Liver (tissue), 9 donors: ENCODE data around the gene COL8A2. TPM values are rescaled to one million over a fixed set of nuclear protein-coding genes. Genes with fewer than 3 reads are reported as not detected.

Source experiments
- DNase-seq: peaks from one replicate; pipeline ENCODE4 v3.0.0-alpha.2; 2017; ENCODE audit warnings: low spot score
- H3K27ac ChIP-seq, 2 donors: one replicate each; pipeline ENCODE4 v1.7.0; 2013; ENCODE audit warnings: inconsistent platforms in 2 of 2, low read length in 2 of 2, control low read depth in 1 of 2, low read depth in 1 of 2, mild to moderate bottlenecking in 1 of 2
- H3K27me3 ChIP-seq, 4 donors: one replicate each; pipeline versions ENCODE4 v1.6.1 to v1.7.0; 2013; ENCODE audit warnings: low read length in 3 of 4, inconsistent platforms in 1 of 4, mild to moderate bottlenecking in 1 of 4, moderate library complexity in 1 of 4; ENCODE audit not compliant: control insufficient read depth in 4 of 4, insufficient read depth in 4 of 4
- H3K36me3 ChIP-seq, 4 donors: one replicate each; pipeline versions ENCODE4 v1.6.1 to v1.7.0; 2013; ENCODE audit warnings: low read length in 3 of 4, mild to moderate bottlenecking in 3 of 4, low read depth in 1 of 4, moderate library complexity in 1 of 4; ENCODE audit not compliant: control insufficient read depth in 4 of 4, insufficient read depth in 3 of 4
- H3K4me1 ChIP-seq, 4 donors: one replicate each; pipeline versions ENCODE4 v1.6.1 to v1.7.0; 2013; ENCODE audit warnings: low read length in 3 of 4, mild to moderate bottlenecking in 3 of 4, moderate library complexity in 1 of 4; ENCODE audit not compliant: control insufficient read depth in 4 of 4, insufficient read depth in 4 of 4
- H3K4me3 ChIP-seq, 3 donors: one replicate each; pipeline versions ENCODE4 v1.6.1 to v1.7.0; 2013; ENCODE audit warnings: low read length in 3 of 3, control low read depth in 1 of 3, low read depth in 1 of 3, mild to moderate bottlenecking in 1 of 3
- H3K9ac ChIP-seq, 2 donors: one replicate each; pipeline ENCODE4 v1.7.0; 2013; ENCODE audit warnings: low read length in 2 of 2, mild to moderate bottlenecking in 2 of 2, moderate library complexity in 2 of 2, control low read depth in 1 of 2, low read depth in 1 of 2
- H3K9me3 ChIP-seq, 4 donors: one replicate each; pipeline versions ENCODE4 v1.6.1 to v1.7.0; 2013; ENCODE audit warnings: low read length in 3 of 4; ENCODE audit not compliant: control insufficient read depth in 4 of 4
- EGR1 ChIP-seq, 2 donors: IDR thresholded peaks; 2 replicates each; pipeline ENCODE4 v1.6.1; 2016 to 2018; ENCODE audit warnings: antibody characterized with exemption in 2 of 2, low read depth in 2 of 2
- GABPA ChIP-seq, 2 donors: IDR thresholded peaks in 1 of 2; conservative IDR thresholded peaks in 1 of 2; 2 replicates each; pipeline ENCODE4 v1.6.1; 2016; ENCODE audit warnings: antibody characterized with exemption in 2 of 2, mild to moderate bottlenecking in 1 of 2, moderate library complexity in 1 of 2
- HNF4A ChIP-seq, 2 donors: conservative IDR thresholded peaks; 2 replicates each; pipeline ENCODE4 v1.6.1; 2016; ENCODE audit warnings: antibody characterized with exemption in 2 of 2, mild to moderate bottlenecking in 2 of 2
- HNF4G ChIP-seq: IDR thresholded peaks from 2 replicates; pipeline ENCODE4 v1.6.1; 2016; ENCODE audit warnings: antibody characterized with exemption
- JUND ChIP-seq, 2 donors: IDR thresholded peaks; 2 replicates each; pipeline ENCODE4 v1.6.1; 2016; ENCODE audit warnings: antibody characterized with exemption in 2 of 2
- RAD21 ChIP-seq, 2 donors: IDR thresholded peaks; 2 replicates each; pipeline ENCODE4 v1.6.1; 2016; ENCODE audit warnings: antibody characterized with exemption in 2 of 2, mild to moderate bottlenecking in 2 of 2
- RXRA ChIP-seq, 2 donors: IDR thresholded peaks; 2 replicates each; pipeline ENCODE4 v1.6.1; 2017 to 2018; ENCODE audit warnings: antibody characterized with exemption in 2 of 2, mild to moderate bottlenecking in 1 of 2
- SP1 ChIP-seq: IDR thresholded peaks from 2 replicates; pipeline ENCODE4 v1.6.1; 2018; ENCODE audit warnings: antibody characterized with exemption, mild to moderate bottlenecking
- TAF1 ChIP-seq: conservative IDR thresholded peaks from 2 replicates; pipeline ENCODE4 v1.6.1; 2016; ENCODE audit warnings: antibody characterized with exemption, mild to moderate bottlenecking
- YY1 ChIP-seq: IDR thresholded peaks from 2 replicates; pipeline ENCODE4 v1.6.1; 2016; ENCODE audit warnings: antibody characterized with exemption, mild to moderate bottlenecking
- WGBS: extraction: QIAGEN DNeasy Blood & Tissue Kit; methylation state at CpG from one replicate; pipeline ENCODE4 v1.1.7; 2013; 5-methylcytosine and 5-hydroxymethylcytosine counted together
- polyA plus RNA-seq, 2 donors: library from polyadenylated mRNA; stranded (reverse) in 1 of 2; unstranded in 1 of 2; fragments of 200-250 nt in 1 of 2; fragments of >200 nt in 1 of 2; fragmentation: Nextera tagmentation in 1 of 2; extraction: Ambion mirVana in 1 of 2; gene quantifications; one replicate each; pipeline versions ENCODE4 v1.2.1 to v1.2.3, GENCODE V29; 2013 to 2015
- total RNA-seq, 2 donors: library from RNA; depleted of rRNA; stranded (reverse); fragments of >200 nt; gene quantifications; one replicate each; pipeline ENCODE4 v1.2.3, GENCODE V29; 2014
- TF ChIP-seq, protein P1 (sequence below): IDR thresholded peaks from 2 replicates; pipeline ENCODE4 v1.6.1; 2016; ENCODE audit warnings: antibody characterized with exemption, mild to moderate bottlenecking
- TF ChIP-seq, protein P2 (sequence below): IDR thresholded peaks from 2 replicates; pipeline ENCODE4 v1.6.1; 2016; ENCODE audit warnings: antibody characterized with exemption
- TF ChIP-seq, protein P3 (sequence below): IDR thresholded peaks from 2 replicates; pipeline ENCODE4 v1.6.1; 2016; ENCODE audit warnings: antibody characterized with exemption
- TF ChIP-seq, protein P4 (sequence below): IDR thresholded peaks from 2 replicates; pipeline ENCODE4 v1.6.1; 2016; ENCODE audit warnings: antibody characterized with exemption
- donor health status: healthy.
- donor health status: healthy.
- donor health status: healthy.
- donor health status: healthy.
- donor health status: healthy.

COL8A2 gene
- total and polyA plus RNA-seq, 4 donors: 0.04 to 0.47 (median 0.35) TPM

DNA sequence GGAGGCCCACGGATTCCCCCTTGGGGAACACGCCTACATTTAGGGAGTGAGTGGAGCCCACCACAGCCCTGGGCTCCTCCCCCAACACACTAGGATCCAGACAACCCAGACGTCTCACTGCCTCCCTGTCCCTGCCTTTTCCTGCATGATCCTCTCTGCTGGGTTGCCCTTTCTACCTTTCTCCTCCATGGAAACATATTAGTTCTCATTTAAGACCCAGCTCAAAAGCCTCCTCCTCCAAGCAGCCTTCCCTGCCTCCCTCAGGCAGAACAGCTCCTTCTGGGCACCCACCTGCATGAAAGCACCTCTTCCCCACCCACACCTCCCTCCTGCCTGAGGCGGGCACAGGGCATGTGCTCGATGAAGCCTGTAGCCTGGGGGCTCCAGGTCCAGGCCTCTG is 10.7 kb downstream of the COL8A2 start:
- DNase-seq: no peak
- no peak for TF ChIP-seq HNF4G
- TF ChIP-seq, protein P1, sequence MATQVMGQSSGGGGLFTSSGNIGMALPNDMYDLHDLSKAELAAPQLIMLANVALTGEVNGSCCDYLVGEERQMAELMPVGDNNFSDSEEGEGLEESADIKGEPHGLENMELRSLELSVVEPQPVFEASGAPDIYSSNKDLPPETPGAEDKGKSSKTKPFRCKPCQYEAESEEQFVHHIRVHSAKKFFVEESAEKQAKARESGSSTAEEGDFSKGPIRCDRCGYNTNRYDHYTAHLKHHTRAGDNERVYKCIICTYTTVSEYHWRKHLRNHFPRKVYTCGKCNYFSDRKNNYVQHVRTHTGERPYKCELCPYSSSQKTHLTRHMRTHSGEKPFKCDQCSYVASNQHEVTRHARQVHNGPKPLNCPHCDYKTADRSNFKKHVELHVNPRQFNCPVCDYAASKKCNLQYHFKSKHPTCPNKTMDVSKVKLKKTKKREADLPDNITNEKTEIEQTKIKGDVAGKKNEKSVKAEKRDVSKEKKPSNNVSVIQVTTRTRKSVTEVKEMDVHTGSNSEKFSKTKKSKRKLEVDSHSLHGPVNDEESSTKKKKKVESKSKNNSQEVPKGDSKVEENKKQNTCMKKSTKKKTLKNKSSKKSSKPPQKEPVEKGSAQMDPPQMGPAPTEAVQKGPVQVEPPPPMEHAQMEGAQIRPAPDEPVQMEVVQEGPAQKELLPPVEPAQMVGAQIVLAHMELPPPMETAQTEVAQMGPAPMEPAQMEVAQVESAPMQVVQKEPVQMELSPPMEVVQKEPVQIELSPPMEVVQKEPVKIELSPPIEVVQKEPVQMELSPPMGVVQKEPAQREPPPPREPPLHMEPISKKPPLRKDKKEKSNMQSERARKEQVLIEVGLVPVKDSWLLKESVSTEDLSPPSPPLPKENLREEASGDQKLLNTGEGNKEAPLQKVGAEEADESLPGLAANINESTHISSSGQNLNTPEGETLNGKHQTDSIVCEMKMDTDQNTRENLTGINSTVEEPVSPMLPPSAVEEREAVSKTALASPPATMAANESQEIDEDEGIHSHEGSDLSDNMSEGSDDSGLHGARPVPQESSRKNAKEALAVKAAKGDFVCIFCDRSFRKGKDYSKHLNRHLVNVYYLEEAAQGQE: no peak
- no peak for TF ChIP-seq RXRA (IDR thresholded peaks at IDR 0.05)
- no peak for TF ChIP-seq TAF1
- no peak for TF ChIP-seq YY1
- TF ChIP-seq SP1: no peak
- TF ChIP-seq JUND (IDR thresholded peaks at IDR 0.05): no peak
- TF ChIP-seq RAD21 (IDR thresholded peaks at IDR 0.05): no peak
- no peak for TF ChIP-seq EGR1 (IDR thresholded peaks at IDR 0.05; ENCODE audit: low read depth in 2 of 2)
- TF ChIP-seq, protein P2, sequence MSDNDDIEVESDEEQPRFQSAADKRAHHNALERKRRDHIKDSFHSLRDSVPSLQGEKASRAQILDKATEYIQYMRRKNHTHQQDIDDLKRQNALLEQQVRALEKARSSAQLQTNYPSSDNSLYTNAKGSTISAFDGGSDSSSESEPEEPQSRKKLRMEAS: no peak
- TF ChIP-seq HNF4A (conservative IDR thresholded peaks at IDR 0.05): no peak
- TF ChIP-seq, protein P3, sequence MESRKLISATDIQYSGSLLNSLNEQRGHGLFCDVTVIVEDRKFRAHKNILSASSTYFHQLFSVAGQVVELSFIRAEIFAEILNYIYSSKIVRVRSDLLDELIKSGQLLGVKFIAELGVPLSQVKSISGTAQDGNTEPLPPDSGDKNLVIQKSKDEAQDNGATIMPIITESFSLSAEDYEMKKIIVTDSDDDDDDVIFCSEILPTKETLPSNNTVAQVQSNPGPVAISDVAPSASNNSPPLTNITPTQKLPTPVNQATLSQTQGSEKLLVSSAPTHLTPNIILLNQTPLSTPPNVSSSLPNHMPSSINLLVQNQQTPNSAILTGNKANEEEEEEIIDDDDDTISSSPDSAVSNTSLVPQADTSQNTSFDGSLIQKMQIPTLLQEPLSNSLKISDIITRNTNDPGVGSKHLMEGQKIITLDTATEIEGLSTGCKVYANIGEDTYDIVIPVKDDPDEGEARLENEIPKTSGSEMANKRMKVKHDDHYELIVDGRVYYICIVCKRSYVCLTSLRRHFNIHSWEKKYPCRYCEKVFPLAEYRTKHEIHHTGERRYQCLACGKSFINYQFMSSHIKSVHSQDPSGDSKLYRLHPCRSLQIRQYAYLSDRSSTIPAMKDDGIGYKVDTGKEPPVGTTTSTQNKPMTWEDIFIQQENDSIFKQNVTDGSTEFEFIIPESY: no peak
- TF ChIP-seq GABPA (IDR thresholded peaks at IDR 0.05 in 1 of 2, conservative IDR thresholded peaks at IDR 0.05 in 1 of 2): no peak
- TF ChIP-seq, protein P4, sequence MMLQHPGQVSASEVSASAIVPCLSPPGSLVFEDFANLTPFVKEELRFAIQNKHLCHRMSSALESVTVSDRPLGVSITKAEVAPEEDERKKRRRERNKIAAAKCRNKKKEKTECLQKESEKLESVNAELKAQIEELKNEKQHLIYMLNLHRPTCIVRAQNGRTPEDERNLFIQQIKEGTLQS: no peak
- Histone ChIP-seq H3K9ac (no peak overlapping the region), H3K9me3 (no peaks in the 10 kb centered on the region), H3K4me1 (no peaks in the 10 kb centered on the region), H3K27me3 (no peaks in the 10 kb centered on the region), H3K4me3 (no peak overlapping the region), H3K27ac (no peak overlapping the region), H3K36me3 (no peaks in the 10 kb centered on the region)
- 70% methylated on average over 5 of the region's 5 CpGs for WGBS

DNA sequence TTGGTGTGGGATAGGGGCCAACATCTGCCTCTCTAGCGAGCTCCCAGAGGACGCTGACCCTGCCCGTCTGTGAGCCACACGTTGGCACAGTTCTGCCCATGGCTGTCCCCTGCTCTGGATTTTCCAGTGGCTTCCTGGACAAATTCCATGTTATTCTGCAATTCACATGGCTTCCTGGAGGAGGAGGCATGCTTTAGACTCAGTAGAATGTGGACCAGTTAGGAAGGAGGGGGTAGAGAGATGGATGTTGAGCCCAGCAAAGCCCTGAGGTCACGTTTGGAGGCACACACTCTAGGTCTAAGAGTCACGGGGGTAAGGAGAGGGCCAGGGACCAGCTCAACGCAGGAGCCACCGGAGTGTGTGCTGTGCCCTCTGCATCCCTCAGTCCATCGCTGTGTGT is 12.2 kb downstream of the COL8A2 start:
- H3K27ac ChIP-seq: no peak overlapping the region
- H3K27me3 ChIP-seq: no peaks in the 10 kb centered on the region
- no peak overlapping the region for H3K4me3 ChIP-seq
- H3K4me1 ChIP-seq: no peaks in the 10 kb centered on the region
- no peak overlapping the region for H3K9ac ChIP-seq
- WGBS: 93% methylated on average over 9 of the region's 9 CpGs
- no peaks in the 10 kb centered on the region for H3K36me3 ChIP-seq
- no peak for DNase-seq
- no peaks in the 10 kb centered on the region for H3K9me3 ChIP-seq
- TF ChIP-seq JUND (IDR thresholded peaks at IDR 0.05) (no peak), HNF4G (no peak), TAF1 (no peak)
